Measurements from ENCODE around the gene CACNA2D2. TPM values are rescaled to one million over a fixed set of nuclear protein-coding genes. Genes with fewer than 3 reads are reported as not detected.

Gene CACNA2D2
- total and polyA plus RNA-seq, 2 donors (not counting 1 experiment from before 2014, with no cell fraction given) = 0.06 TPM; not detected in 1

DNA sequence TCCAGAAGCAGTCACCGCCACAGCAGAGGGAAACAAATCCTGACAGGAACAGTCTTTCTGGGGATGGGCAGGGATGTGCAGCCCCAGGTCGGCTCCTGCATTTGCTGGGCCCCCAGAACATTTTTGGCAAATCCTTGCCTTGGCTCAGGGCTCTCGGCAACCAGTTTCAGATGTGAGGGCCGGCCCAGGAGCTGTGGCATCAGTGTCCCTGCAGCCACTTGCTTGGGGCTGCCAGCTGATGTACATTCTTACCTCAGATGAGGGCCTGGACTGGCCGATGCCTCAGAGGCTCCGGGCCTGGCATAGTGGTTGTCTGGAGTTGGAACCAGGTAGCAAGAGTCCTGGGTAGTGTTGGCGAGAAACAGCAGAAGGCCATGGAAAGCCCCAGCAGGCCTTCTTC is 148.6 kb downstream of the CACNA2D2 start:
- no peaks in the 10 kb centered on the region for H3K27me3 ChIP-seq (ENCODE audit: control insufficient read depth, insufficient read depth, low read length)
- no peak overlapping the region for H3K27ac ChIP-seq (ENCODE audit: insufficient read depth, low read length)
- no peaks in the 10 kb centered on the region for H3K9me3 ChIP-seq (ENCODE audit: control insufficient read depth, insufficient read depth, low read depth, low read length)
- H3K4me2 ChIP-seq (ENCODE audit: extremely low read depth, insufficient read depth, low read length) = no peak overlapping the region
- no peak overlapping the region for H3K4me3 ChIP-seq (replicated peaks in 1 of 4; ENCODE audit: control extremely low read depth in 1 of 4, insufficient read depth in 1 of 4, low read depth in 3 of 4, low read length in 4 of 4)
- no peak overlapping the region for H3K9ac ChIP-seq (ENCODE audit: insufficient read depth, low read length)
- TF ChIP-seq, protein P1, sequence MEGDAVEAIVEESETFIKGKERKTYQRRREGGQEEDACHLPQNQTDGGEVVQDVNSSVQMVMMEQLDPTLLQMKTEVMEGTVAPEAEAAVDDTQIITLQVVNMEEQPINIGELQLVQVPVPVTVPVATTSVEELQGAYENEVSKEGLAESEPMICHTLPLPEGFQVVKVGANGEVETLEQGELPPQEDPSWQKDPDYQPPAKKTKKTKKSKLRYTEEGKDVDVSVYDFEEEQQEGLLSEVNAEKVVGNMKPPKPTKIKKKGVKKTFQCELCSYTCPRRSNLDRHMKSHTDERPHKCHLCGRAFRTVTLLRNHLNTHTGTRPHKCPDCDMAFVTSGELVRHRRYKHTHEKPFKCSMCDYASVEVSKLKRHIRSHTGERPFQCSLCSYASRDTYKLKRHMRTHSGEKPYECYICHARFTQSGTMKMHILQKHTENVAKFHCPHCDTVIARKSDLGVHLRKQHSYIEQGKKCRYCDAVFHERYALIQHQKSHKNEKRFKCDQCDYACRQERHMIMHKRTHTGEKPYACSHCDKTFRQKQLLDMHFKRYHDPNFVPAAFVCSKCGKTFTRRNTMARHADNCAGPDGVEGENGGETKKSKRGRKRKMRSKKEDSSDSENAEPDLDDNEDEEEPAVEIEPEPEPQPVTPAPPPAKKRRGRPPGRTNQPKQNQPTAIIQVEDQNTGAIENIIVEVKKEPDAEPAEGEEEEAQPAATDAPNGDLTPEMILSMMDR (conservative IDR thresholded peaks at IDR 0.05 in 1 of 2, IDR thresholded peaks at IDR 0.05 in 1 of 2; ENCODE audit: low read depth in 1 of 2, low read length in 2 of 2) = no peak
- no peak for TF ChIP-seq EZH2 (IDR thresholded peaks at IDR 0.05; ENCODE audit: low read length, missing control alignments)
- no peak overlapping the region for H2AFZ ChIP-seq (ENCODE audit: low read length)
- peaks cover 26% of the 10 kb centered on the region for H3K36me3 ChIP-seq (ENCODE audit: control insufficient read depth, insufficient read depth, low read length)
- no peak for DNase-seq (ENCODE audit: low read depth in 2 of 2)
- H4K20me1 ChIP-seq (ENCODE audit: control insufficient read depth, extremely low read depth, insufficient read depth, low read length) = no peaks in the 10 kb centered on the region
- H3K4me1 ChIP-seq (ENCODE audit: control insufficient read depth, extremely low read depth, insufficient read depth, low read length) = peaks cover 17% of the 10 kb centered on the region
- H3K79me2 ChIP-seq (ENCODE audit: control insufficient read depth, insufficient read depth, low read length) = peaks cover 58% of the 10 kb centered on the region

DNA sequence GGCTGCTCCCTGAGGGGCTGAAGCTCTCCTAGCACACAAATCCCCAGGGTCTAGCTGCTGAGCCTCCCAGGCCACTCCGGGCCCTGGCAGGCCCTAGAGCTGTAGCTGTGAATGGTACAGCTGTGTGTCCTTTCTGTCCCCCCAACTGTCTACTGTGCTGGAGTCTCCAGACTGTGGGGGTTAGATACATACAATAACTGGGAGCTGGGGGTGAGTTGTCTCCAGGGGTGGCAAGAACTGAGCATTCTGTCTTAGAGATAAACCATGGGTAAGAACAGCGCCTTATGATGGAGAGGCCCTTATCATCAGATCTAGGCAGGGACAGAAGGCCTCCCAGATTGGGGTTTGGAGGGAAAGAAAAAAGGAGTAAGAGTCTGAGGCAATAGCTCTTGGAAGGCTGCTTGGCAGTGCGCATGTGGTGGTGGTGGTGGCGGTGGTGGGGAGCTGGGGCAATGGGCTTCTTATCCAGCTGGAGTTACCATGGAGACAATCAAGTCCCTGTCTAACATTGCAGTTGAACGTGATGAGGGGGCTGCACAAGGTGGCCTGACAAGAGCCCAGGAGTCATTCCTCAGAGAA is 149.2 kb downstream of the CACNA2D2 start:
- Histone ChIP-seq H2AFZ (ENCODE audit: low read length) (no peak overlapping the region), H4K20me1 (ENCODE audit: control insufficient read depth, extremely low read depth, insufficient read depth, low read length) (no peaks in the 10 kb centered on the region), H3K27ac (ENCODE audit: insufficient read depth, low read length) (no peak overlapping the region), H3K36me3 (ENCODE audit: control insufficient read depth, insufficient read depth, low read length) (peaks cover 26% of the 10 kb centered on the region), H3K9ac (ENCODE audit: insufficient read depth, low read length) (no peak overlapping the region), H3K27me3 (ENCODE audit: control insufficient read depth, insufficient read depth, low read length) (no peaks in the 10 kb centered on the region), H3K4me2 (ENCODE audit: extremely low read depth, insufficient read depth, low read length) (no peak overlapping the region), H3K4me3 (replicated peaks in 1 of 4; ENCODE audit: control extremely low read depth in 1 of 4, insufficient read depth in 1 of 4, low read depth in 3 of 4, low read length in 4 of 4) (no peak overlapping the region), H3K79me2 (ENCODE audit: control insufficient read depth, insufficient read depth, low read length) (peaks cover 59% of the 10 kb centered on the region), H3K9me3 (ENCODE audit: control insufficient read depth, insufficient read depth, low read depth, low read length) (no peaks in the 10 kb centered on the region), H3K4me1 (ENCODE audit: control insufficient read depth, extremely low read depth, insufficient read depth, low read length) (peaks cover 17% of the 10 kb centered on the region)
- TF ChIP-seq, protein P1 (conservative IDR thresholded peaks at IDR 0.05 in 1 of 2, IDR thresholded peaks at IDR 0.05 in 1 of 2; ENCODE audit: low read depth in 1 of 2, low read length in 2 of 2) = no peak
- no peak for TF ChIP-seq EZH2 (IDR thresholded peaks at IDR 0.05; ENCODE audit: low read length, missing control alignments)
- no peak for DNase-seq (ENCODE audit: low read depth in 2 of 2)

DNA sequence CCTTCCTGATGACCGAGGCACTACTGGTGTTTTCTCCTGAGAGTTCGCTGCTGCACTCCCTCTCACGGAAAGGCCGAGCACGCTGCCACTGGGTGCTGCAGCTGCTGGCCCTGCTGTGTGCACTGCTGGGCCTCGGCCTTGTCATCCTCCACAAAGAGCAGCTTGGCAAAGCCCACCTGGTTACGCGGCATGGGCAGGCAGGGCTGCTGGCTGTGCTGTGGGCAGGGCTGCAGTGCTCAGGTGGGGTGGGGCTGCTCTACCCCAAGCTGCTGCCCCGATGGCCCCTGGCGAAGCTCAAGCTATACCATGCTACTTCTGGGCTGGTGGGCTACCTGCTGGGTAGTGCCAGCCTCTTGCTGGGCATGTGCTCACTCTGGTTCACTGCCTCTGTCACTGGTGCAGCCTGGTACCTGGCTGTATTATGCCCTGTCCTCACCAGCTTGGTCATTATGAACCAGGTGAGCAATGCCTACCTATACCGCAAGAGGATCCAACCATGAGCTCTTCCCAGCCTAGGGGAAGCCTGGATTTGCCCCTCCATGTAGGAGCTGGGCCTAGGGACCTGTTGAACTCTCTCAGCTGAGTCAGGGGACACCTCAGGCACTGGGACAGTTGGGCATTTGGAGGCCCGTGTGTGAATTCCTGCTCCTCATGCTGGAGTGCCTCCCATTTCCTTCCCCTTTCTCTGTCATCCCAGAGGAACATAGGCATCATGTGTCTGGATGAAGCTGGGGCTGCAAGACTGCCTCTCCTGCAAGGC is 150.0 kb downstream of the CACNA2D2 start:
- Histone ChIP-seq H3K27ac (ENCODE audit: insufficient read depth, low read length) (no peak overlapping the region), H3K79me2 (ENCODE audit: control insufficient read depth, insufficient read depth, low read length) (peaks cover 51% of the 10 kb centered on the region), H3K9me3 (ENCODE audit: control insufficient read depth, insufficient read depth, low read depth, low read length) (no peaks in the 10 kb centered on the region), H3K4me3 (replicated peaks in 1 of 4; ENCODE audit: control extremely low read depth in 1 of 4, insufficient read depth in 1 of 4, low read depth in 3 of 4, low read length in 4 of 4) (no peak overlapping the region), H3K9ac (ENCODE audit: insufficient read depth, low read length) (no peak overlapping the region), H3K27me3 (ENCODE audit: control insufficient read depth, insufficient read depth, low read length) (no peaks in the 10 kb centered on the region), H3K4me2 (ENCODE audit: extremely low read depth, insufficient read depth, low read length) (no peak overlapping the region), H2AFZ (ENCODE audit: low read length) (no peak overlapping the region), H3K4me1 (ENCODE audit: control insufficient read depth, extremely low read depth, insufficient read depth, low read length) (peaks cover 17% of the 10 kb centered on the region), H3K36me3 (ENCODE audit: control insufficient read depth, insufficient read depth, low read length) (peaks cover 26% of the 10 kb centered on the region), H4K20me1 (ENCODE audit: control insufficient read depth, extremely low read depth, insufficient read depth, low read length) (no peaks in the 10 kb centered on the region)
- TF ChIP-seq EZH2 (IDR thresholded peaks at IDR 0.05; ENCODE audit: low read length, missing control alignments) = no peak
- TF ChIP-seq, protein P1 (conservative IDR thresholded peaks at IDR 0.05 in 1 of 2, IDR thresholded peaks at IDR 0.05 in 1 of 2; ENCODE audit: low read depth in 1 of 2, low read length in 2 of 2) = no peak
- DNase-seq (ENCODE audit: low read depth in 2 of 2) = no peak

Data from fibroblast of lung (primary cell).